Erythroblast (primary cell): ENCODE results near the gene TMEM259.

ENCODE experiments used
- GATA1 ChIP-seq: IDR thresholded peaks from 2 replicates; pipeline ENCODE4 v1.6.1; 2011; ENCODE audit warnings: low read depth, mild to moderate bottlenecking, control low read depth, low read length, moderate library complexity
- POLR2A ChIP-seq: IDR thresholded peaks from 2 replicates; pipeline ENCODE4 v1.6.1; 2011; ENCODE audit warnings: mild to moderate bottlenecking, low read length

DNA sequence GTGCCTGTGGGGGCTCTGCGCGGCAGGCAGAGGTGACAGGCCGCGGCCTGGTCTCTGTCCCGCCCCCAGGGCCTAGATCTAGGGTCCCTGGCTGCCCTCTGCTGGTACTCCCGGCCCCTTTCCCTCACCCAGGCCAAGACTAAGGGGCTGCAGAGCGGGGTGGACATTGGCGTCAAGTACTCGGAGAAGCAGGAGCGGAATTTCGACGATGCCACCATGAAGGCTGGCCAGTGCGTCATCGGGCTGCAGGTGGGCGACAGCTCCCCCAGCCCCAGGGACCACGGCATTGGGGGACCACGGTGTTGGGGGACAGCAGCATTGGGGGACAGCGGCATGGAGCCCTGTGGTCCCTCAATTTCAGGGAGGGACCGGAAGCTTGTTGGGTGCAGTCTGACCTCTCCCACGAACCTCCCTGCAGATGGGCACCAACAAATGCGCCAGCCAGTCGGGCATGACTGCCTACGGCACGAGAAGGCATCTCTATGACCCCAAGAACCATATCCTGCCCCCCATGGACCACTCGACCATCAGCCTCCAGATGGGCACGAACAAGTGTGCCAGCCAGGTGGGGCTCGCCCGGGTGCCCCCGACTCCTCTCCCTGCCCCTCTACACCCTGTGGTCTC is 15.2 kb upstream of the TMEM259 start:
- TF ChIP-seq POLR2A = no peak
- no peak for TF ChIP-seq GATA1
